HL-60 (cell line): ENCODE results near the gene TSTD2.

Experiments used
- POLR2AphosphoS5 ChIP-seq: IDR thresholded peaks from 2 replicates; pipeline ENCODE4 v1.6.1; 2012; ENCODE audit warnings: low read depth
- SPI1 ChIP-seq: IDR thresholded peaks from 2 replicates; pipeline ENCODE4 v1.6.1; 2012; ENCODE audit warnings: low read depth, mild to moderate bottlenecking, borderline replicate concordance
- TF ChIP-seq, protein P1 (sequence below): IDR thresholded peaks from one replicate; pipeline ENCODE4 v1.5.1; 2011; ENCODE audit warnings: low read length, control low read depth, inconsistent platforms; ENCODE audit not compliant: insufficient read depth
- TF ChIP-seq, protein P2 (sequence below): IDR thresholded peaks from 2 replicates; pipeline ENCODE4 v1.6.1; 2012; ENCODE audit warnings: low read depth; ENCODE audit not compliant: insufficient replicate concordance

DNA sequence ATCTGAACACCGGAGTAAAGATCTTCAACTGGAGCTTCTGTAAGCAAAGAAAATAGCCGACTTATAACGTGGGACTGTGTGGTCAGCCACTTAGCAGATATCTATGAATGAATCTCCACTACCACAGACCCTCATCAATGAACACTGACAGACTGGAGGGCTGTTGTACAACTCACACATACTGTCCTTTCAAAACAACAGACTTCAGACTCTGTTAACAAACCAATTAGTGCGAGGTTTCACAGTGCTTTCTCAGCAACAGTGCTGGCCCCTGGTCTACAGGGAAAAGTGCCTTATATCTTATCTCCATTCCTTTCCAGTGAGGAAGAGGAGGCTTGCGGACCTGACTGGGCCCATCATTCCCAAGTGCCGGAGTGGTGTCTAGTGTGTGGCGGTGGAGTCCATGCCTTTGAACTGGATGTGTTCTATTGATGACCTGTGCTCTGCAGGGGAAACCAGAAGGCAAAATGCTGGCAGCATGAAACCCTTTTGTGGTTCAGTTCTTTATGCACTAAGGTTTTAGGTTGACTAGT, 33.8 kb downstream of the TSTD2 start:
- TF ChIP-seq, protein P1, sequence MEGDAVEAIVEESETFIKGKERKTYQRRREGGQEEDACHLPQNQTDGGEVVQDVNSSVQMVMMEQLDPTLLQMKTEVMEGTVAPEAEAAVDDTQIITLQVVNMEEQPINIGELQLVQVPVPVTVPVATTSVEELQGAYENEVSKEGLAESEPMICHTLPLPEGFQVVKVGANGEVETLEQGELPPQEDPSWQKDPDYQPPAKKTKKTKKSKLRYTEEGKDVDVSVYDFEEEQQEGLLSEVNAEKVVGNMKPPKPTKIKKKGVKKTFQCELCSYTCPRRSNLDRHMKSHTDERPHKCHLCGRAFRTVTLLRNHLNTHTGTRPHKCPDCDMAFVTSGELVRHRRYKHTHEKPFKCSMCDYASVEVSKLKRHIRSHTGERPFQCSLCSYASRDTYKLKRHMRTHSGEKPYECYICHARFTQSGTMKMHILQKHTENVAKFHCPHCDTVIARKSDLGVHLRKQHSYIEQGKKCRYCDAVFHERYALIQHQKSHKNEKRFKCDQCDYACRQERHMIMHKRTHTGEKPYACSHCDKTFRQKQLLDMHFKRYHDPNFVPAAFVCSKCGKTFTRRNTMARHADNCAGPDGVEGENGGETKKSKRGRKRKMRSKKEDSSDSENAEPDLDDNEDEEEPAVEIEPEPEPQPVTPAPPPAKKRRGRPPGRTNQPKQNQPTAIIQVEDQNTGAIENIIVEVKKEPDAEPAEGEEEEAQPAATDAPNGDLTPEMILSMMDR, result no peak
- TF ChIP-seq POLR2AphosphoS5, result no peak
- TF ChIP-seq, protein P2, sequence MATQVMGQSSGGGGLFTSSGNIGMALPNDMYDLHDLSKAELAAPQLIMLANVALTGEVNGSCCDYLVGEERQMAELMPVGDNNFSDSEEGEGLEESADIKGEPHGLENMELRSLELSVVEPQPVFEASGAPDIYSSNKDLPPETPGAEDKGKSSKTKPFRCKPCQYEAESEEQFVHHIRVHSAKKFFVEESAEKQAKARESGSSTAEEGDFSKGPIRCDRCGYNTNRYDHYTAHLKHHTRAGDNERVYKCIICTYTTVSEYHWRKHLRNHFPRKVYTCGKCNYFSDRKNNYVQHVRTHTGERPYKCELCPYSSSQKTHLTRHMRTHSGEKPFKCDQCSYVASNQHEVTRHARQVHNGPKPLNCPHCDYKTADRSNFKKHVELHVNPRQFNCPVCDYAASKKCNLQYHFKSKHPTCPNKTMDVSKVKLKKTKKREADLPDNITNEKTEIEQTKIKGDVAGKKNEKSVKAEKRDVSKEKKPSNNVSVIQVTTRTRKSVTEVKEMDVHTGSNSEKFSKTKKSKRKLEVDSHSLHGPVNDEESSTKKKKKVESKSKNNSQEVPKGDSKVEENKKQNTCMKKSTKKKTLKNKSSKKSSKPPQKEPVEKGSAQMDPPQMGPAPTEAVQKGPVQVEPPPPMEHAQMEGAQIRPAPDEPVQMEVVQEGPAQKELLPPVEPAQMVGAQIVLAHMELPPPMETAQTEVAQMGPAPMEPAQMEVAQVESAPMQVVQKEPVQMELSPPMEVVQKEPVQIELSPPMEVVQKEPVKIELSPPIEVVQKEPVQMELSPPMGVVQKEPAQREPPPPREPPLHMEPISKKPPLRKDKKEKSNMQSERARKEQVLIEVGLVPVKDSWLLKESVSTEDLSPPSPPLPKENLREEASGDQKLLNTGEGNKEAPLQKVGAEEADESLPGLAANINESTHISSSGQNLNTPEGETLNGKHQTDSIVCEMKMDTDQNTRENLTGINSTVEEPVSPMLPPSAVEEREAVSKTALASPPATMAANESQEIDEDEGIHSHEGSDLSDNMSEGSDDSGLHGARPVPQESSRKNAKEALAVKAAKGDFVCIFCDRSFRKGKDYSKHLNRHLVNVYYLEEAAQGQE, result no peak
- no peak for TF ChIP-seq SPI1
